Measurements from ENCODE around the gene CACNA2D3.

CACNA2D3 gene

GRCh38 chr3:54547051-54547450 is 424.7 kb downstream of the CACNA2D3 start:
- no peak for DNase-seq

- no peak for DNase-seq
Observed at GRCh38 chr3:54547846-54548245, 425.5 kb downstream of the CACNA2D3 start.

- no peak for DNase-seq
Observed at GRCh38 chr3:54549607-54550220, 427.4 kb downstream of the CACNA2D3 start.

GRCh38 chr3:54550221-54550977 is 428.0 kb downstream of the CACNA2D3 start:
- DNase-seq: no peak

GRCh38 chr3:54556630-54557029 is 434.3 kb downstream of the CACNA2D3 start:
- no peak for DNase-seq

GRCh38 chr3:54557538-54558428 is 435.4 kb downstream of the CACNA2D3 start:
- DNase-seq: no peak

- DNase-seq: no peak
Observed at GRCh38 chr3:54563501-54564200, 441.3 kb downstream of the CACNA2D3 start.

GRCh38 chr3:54564374-54564925 is 442.1 kb downstream of the CACNA2D3 start:
- no peak for DNase-seq

GRCh38 chr3:54565956-54566355 is 443.6 kb downstream of the CACNA2D3 start:
- no peak for DNase-seq

- no peak for DNase-seq
Observed at GRCh38 chr3:54567949-54568348, 445.6 kb downstream of the CACNA2D3 start.

- no peak for DNase-seq
Observed at GRCh38 chr3:54570008-54570407, 447.7 kb downstream of the CACNA2D3 start.

GRCh38 chr3:54572197-54572895 is 450.0 kb downstream of the CACNA2D3 start:
- DNase-seq: no peak

GRCh38 chr3:54573858-54574257 is 451.5 kb downstream of the CACNA2D3 start:
- no peak for DNase-seq

- no peak for DNase-seq
Observed at GRCh38 chr3:54574906-54575617, 452.7 kb downstream of the CACNA2D3 start.

- no peak for DNase-seq
Observed at GRCh38 chr3:54575618-54575960, 453.2 kb downstream of the CACNA2D3 start.

GRCh38 chr3:54577313-54577712 is 455.0 kb downstream of the CACNA2D3 start:
- DNase-seq: no peak

GRCh38 chr3:54578417-54578816 is 456.1 kb downstream of the CACNA2D3 start:
- no peak for DNase-seq

- DNase-seq: no peak
Observed at GRCh38 chr3:54580453-54580852, 458.1 kb downstream of the CACNA2D3 start.

GRCh38 chr3:54582424-54582823 is 460.1 kb downstream of the CACNA2D3 start:
- no peak for DNase-seq

- DNase-seq: no peak
Observed at GRCh38 chr3:54591157-54591556, 468.8 kb downstream of the CACNA2D3 start.

GRCh38 chr3:54593653-54594052 is 471.3 kb downstream of the CACNA2D3 start:
- no peak for DNase-seq
